GM13976 (cell line): ENCODE data around the gene P2RX4.
"Not testable (repeated sequence)": the region's sequence is repeated elsewhere in the genome, so short reads cannot be mapped to it uniquely, and the experiment has no call there.

ENCODE experiments used
- DNase-seq: peaks from one replicate; pipeline ENCODE4 v3.0.0; 2012; ENCODE audit warnings: low spot score
- CTCF ChIP-seq: IDR thresholded peaks from 2 replicates; pipeline ENCODE4 v1.5.1; 2012; ENCODE audit warnings: borderline replicate concordance, mild to moderate bottlenecking; ENCODE audit not compliant: insufficient read depth; ENCODE audit errors: extremely low read depth, missing control alignments, control extremely low read depth
- in situ Hi-C: fragments of 300-500 bp; cut with MboI; formaldehyde crosslinking; loops from one replicate; pipeline ENCODE4 v1.12.0; 2022; ENCODE audit warnings: low sequenced_read_pairs, mixed read lengths, inconsistent platforms; ENCODE audit not compliant: unreplicated experiment

The P2RX4 gene

GRCh38 chr12:121202407-121203355, 7.2 kb upstream of the P2RX4 start:
- no peak for TF ChIP-seq CTCF
- in situ Hi-C loops = no loop called here
- no peak for DNase-seq

GRCh38 chr12:121203482-121203881, 6.4 kb upstream of the P2RX4 start:
- in situ Hi-C loops = no loop called here
- DNase-seq = no peak
- no peak for TF ChIP-seq CTCF

- in situ Hi-C loops = no loop called here
- no peak for TF ChIP-seq CTCF
- DNase-seq = no peak
These were observed 4.4 kb upstream of the P2RX4 start for GRCh38 chr12:121205491-121205890.

- DNase-seq, in situ Hi-C loops: not testable (repeated sequence)
These were observed 1.4 kb upstream of the P2RX4 start for GRCh38 chr12:121208571-121208970.

GRCh38 chr12:121209221-121209620, 708 bp upstream of the P2RX4 start:
- in situ Hi-C loops = no loop called here
- no peak for TF ChIP-seq CTCF

GRCh38 chr12:121212875-121213274, 2.9 kb downstream of the P2RX4 start:
- in situ Hi-C loops = no loop called here
- DNase-seq = no peak
- TF ChIP-seq CTCF = no peak

More at GRCh38 chr12:121209221-121209620, 708 bp upstream of the P2RX4 start:
- no peak for DNase-seq

- no peak for TF ChIP-seq CTCF
- no peak for DNase-seq
- in situ Hi-C loops = no loop called here
These were observed 4.3 kb downstream of the P2RX4 start for GRCh38 chr12:121214166-121214777.
